ENCODE data around the gene CYBA. TPM values are rescaled to one million over a fixed set of nuclear protein-coding genes. Genes with fewer than 3 reads are reported as not detected.
A peak's percentile ranks its signal among the peaks of the same experiment; 100 is the strongest.

Gene CYBA
- total and polyA plus RNA-seq, 2 of the 13 experiments (the other 11 are each of a cell fraction or from before 2014, with no cell fraction given) = 196 to 250 TPM

GRCh38 chr16:88693420-88694177 lies 42.7 kb upstream of the CYBA start:
- DNase-seq (ENCODE audit: low spot score) = no peak
- ATAC-seq = no peak
- no peak overlapping the region for H2AFZ ChIP-seq (ENCODE audit: low read length)
- peaks cover 14% of the 10 kb centered on the region for H3K4me1 ChIP-seq (ENCODE audit: insufficient read depth, low read length)
- H3K27ac ChIP-seq (ENCODE audit: extremely low read length, insufficient read depth, low read length) = no peak overlapping the region
- intact Hi-C loops (cut with micrococcal nuclease; ENCODE audit: unreplicated experiment) = no loop called here
- TF ChIP-seq ZBTB4 (CRISPR knock-in tag; IDR thresholded peaks at IDR 0.05; ENCODE audit: borderline replicate concordance) = 0 out of 2 replicates have a peak, but pooled peaks have one; percentile 21
- TF ChIP-seq RERE (CRISPR knock-in tag; IDR thresholded peaks at IDR 0.05; ENCODE audit: low read depth) = no peak
- no peak for TF ChIP-seq NFE2 (CRISPR knock-in tag; IDR thresholded peaks at IDR 0.05)
- CTCF ChIA-PET (ENCODE audit: low intra/inter-chr PET ratio, low total read pairs) = no interaction called here
- H3K4me2 ChIP-seq (ENCODE audit: low read depth, low read length) = no peak overlapping the region
- no peak for FAIRE-seq
- H3K9ac ChIP-seq (ENCODE audit: insufficient read depth, low read depth, low read length) = no peak overlapping the region
- in situ Hi-C loops (cut with HindIII; ENCODE audit: extremely low pct_ligation_motif_present, low pct_unique_long_range_greater_than_20kb) = no loop called here
- H4K20me1 ChIP-seq (ENCODE audit: insufficient read depth, low read length) = no peaks in the 10 kb centered on the region
- peaks cover 6 to 12% of the 10 kb centered on the region in 2 experiments; a peak in 4 of 5 replicates for H3K36me3 ChIP-seq (replicated peaks in 1 of 2; ENCODE audit: control insufficient read depth in 1 of 2, insufficient read depth in 2 of 2, low read length in 2 of 2)
- no peaks in the 10 kb centered on the region for H3K79me2 ChIP-seq (ENCODE audit: insufficient read depth, low read length)
- BruUV-seq (replicated peaks) = no TSS peak
- H3K9me3 ChIP-seq (ENCODE audit: low read length) = no peaks in the 10 kb centered on the region
- POLR2A ChIA-PET = no interaction called here
- H3K27me3 ChIP-seq (ENCODE audit: control insufficient read depth in 1 of 2, insufficient read depth in 2 of 2, low read length in 2 of 2) = peaks cover 37 to 58% of the 10 kb centered on the region in 2 experiments
- H3K4me3 ChIP-seq (replicated peaks in 1 of 3; ENCODE audit: insufficient read depth in 1 of 3, low read depth in 2 of 3, low read length in 3 of 3) = no peak overlapping the region
- 50% methylated on average over 13 of the region's 39 CpGs for WGBS (ENCODE audit: low lambda C conversion rate)
